Measurements from ENCODE around the gene IL1RAPL2.
"Not testable (repeated sequence)": the region's sequence is repeated elsewhere in the genome, so short reads cannot be mapped to it uniquely, and the experiment has no call there.

IL1RAPL2 gene

DNA sequence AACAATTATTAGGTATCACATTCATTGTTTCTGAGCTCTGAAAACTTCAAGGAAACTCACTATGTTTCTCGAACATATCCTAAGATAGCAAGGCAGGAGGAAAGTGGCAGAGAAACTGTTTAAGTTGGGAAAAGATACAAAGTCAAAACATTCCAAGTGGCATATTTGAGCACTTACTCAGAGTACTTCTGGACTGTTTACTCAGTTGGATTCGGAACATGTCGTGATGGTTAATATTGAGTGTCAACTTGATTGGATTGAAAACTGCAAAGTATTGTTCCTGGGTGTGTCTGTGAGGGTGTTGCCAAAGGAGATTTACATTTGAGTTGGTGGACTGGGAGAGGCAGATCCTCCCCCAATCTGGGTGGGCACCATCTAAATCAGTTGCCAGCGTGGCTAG is 298.3 kb downstream of the IL1RAPL2 start (continued):
- TF ChIP-seq PATZ1 (CRISPR knock-in tag; IDR thresholded peaks at IDR 0.05; ENCODE audit: borderline replicate concordance) (no peak), RARB (CRISPR knock-in tag; IDR thresholded peaks at IDR 0.05) (no peak), SNAI2 (CRISPR knock-in tag; IDR thresholded peaks at IDR 0.05) (no peak)

GRCh38 chrX:104877504-104877903 is 311.5 kb downstream of the IL1RAPL2 start:
- no peak for TF ChIP-seq TOX (CRISPR knock-in tag; IDR thresholded peaks at IDR 0.05; ENCODE audit: borderline replicate concordance)
- no peak for TF ChIP-seq ZNF70 (CRISPR knock-in tag; IDR thresholded peaks at IDR 0.05)
- TF ChIP-seq ISL1 (CRISPR knock-in tag; IDR thresholded peaks at IDR 0.05): no peak
- TF ChIP-seq BACH2 (CRISPR knock-in tag; IDR thresholded peaks at IDR 0.05; ENCODE audit: borderline replicate concordance): no peak
- no peak for TF ChIP-seq ZC3H10 (CRISPR knock-in tag; IDR thresholded peaks at IDR 0.05)
- TF ChIP-seq CREB5 (CRISPR knock-in tag; IDR thresholded peaks at IDR 0.05; ENCODE audit: low read depth): no peak
- TF ChIP-seq SNAI2 (CRISPR knock-in tag; IDR thresholded peaks at IDR 0.05): no peak
- TF ChIP-seq TSHZ2 (CRISPR knock-in tag; IDR thresholded peaks at IDR 0.05): no peak

DNA sequence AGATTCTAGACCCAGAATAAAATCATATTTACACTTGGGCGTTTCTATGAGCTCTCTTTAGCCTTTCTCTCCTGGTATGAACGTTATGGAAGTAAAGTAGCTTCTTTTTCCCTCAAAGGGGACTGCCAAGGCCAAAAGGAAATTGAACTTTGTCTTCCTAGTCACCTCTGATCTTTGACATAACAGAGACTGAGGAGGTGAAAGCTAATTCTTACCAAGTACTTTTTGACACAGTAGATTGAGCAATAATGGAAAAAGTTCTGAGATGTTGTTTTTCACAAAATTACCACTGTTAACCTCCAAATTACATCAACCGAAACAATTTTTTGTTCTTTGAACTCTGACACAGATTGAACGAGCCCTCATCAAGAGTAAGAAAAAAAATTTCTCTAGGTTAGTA is 336.1 kb downstream of the IL1RAPL2 start:
- no peak for ATAC-seq
- TF ChIP-seq ZNF565 (CRISPR knock-in tag; conservative IDR thresholded peaks at IDR 0.05; ENCODE audit: low read depth): no peak
- TF ChIP-seq CSDC2 (CRISPR knock-in tag; IDR thresholded peaks at IDR 0.05): no peak
- no peak for TF ChIP-seq ARNTL (CRISPR knock-in tag; IDR thresholded peaks at IDR 0.05; ENCODE audit: borderline replicate concordance, low read depth)
- TF ChIP-seq GLIS3 (CRISPR knock-in tag; IDR thresholded peaks at IDR 0.05): no peak
- TF ChIP-seq PPARA (CRISPR knock-in tag; IDR thresholded peaks at IDR 0.05; ENCODE audit: borderline replicate concordance): no peak
- no peak for TF ChIP-seq RARB (CRISPR knock-in tag; IDR thresholded peaks at IDR 0.05)
- no peak for TF ChIP-seq SNAI2 (CRISPR knock-in tag; IDR thresholded peaks at IDR 0.05)
- TF ChIP-seq TSHZ2 (CRISPR knock-in tag; IDR thresholded peaks at IDR 0.05): no peak
- TF ChIP-seq ESRRG (CRISPR knock-in tag; IDR thresholded peaks at IDR 0.05): no peak
- TF ChIP-seq CREB5 (CRISPR knock-in tag; IDR thresholded peaks at IDR 0.05; ENCODE audit: low read depth): no peak
- no peak for TF ChIP-seq ISL1 (CRISPR knock-in tag; IDR thresholded peaks at IDR 0.05)
- TF ChIP-seq BACH2 (CRISPR knock-in tag; IDR thresholded peaks at IDR 0.05; ENCODE audit: borderline replicate concordance): no peak
- no peak for TF ChIP-seq ZC3H10 (CRISPR knock-in tag; IDR thresholded peaks at IDR 0.05)
- no peak for TF ChIP-seq ZNF8 (CRISPR knock-in tag; IDR thresholded peaks at IDR 0.05)

More at GRCh38 chrX:104877504-104877903, 311.5 kb downstream of the IL1RAPL2 start:
- ATAC-seq: no peak

DNA sequence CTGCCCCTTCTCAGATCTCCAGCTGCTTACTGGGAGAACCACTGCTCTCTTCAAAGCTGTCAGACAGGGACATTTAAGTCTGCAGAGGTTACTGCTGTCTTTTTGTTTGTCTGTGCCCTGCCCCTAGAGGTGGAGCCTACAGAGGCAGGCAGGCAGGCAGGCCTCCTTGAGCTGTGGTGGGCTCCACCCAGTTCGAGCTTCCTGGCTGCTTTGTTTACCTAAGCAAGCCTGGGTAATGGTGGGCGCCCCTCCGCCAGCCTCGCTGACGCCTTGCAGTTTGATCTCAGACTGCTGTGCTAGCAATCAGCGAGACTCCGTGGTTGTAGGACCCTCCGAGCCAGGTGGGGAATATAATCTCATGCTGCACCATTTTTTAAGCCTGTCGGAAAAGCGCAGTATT is 343.7 kb downstream of the IL1RAPL2 start:
- not testable (repeated sequence) for ATAC-seq
